ENCODE data around the gene ADAR. TPM values are rescaled to one million over a fixed set of nuclear protein-coding genes. Genes with fewer than 3 reads are reported as not detected.

ADAR gene
- total and polyA plus RNA-seq, 2 donors: 59.1 to 72.1 TPM

DNA sequence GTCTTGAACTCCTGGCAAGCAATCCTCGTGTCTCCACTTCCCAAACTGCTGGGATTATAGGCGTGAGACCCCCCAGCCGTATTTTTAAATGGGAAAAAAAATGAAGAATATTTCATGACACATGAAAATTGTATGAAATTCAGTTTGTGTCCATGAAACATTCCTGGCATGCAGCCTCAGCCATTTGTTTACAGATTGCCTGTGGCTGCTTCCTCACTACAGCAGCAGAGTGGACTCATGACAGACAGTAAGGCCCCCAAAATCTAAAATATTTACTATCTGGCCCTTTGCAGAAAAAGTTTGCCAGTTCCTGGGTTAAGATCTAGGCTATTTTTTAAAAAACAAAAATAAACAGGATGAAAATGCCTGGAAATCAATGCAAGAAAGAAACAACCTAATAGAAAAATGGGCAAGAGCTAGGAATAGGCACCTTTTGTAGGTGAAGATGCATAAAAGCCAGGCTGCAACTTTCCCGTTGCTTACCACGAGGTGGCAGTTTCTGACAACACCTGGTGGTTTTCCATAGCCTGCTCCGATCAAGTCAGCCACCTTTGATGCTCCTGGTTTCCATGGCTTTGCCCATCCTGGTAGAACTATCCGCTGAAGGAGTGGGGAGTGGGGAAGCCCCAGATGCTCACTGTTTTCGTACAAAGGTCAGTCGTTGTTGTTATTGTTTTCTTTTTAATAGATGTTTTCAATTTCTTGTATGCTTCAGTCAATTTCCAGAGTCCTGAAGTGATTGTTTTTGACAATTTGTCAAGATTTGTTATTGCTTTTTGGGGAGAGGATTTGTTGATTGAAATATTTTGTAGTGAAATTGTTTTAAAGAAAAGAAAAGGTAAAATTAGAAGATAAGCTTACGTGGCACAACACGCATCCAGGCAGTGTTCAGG lies 73.8 kb downstream of the ADAR start:
- no peak overlapping the region for H3K4me3 ChIP-seq (ENCODE audit: low read depth, low read length)
- no peak overlapping the region for H3K27ac ChIP-seq (ENCODE audit: low read depth)
- H3K4me1 ChIP-seq (ENCODE audit: insufficient read depth): no peaks in the 10 kb centered on the region
- WGBS: 56% methylated on average over 11 of the region's 11 CpGs
- no peak for DNase-seq (ENCODE audit: extremely low spot score)
- no peaks in the 10 kb centered on the region for H3K36me3 ChIP-seq (ENCODE audit: insufficient read depth)

Other genes with a start within 250 kb of the ADAR start
- gene IL6R, start 202.8 kb downstream of the ADAR start, total RNA-seq: 8.1 TPM
- 6.5 TPM for gene IL6R, start 202.8 kb downstream of the ADAR start, polyA plus RNA-seq
- gene TDRD10, start 106.0 kb downstream of the ADAR start, total RNA-seq: 1.4 TPM
- 4.1 TPM for gene TDRD10, start 106.0 kb downstream of the ADAR start, polyA plus RNA-seq
- gene SHE, start 105.8 kb downstream of the ADAR start, total RNA-seq: 17.7 TPM
- 15.3 TPM for gene SHE, start 105.8 kb downstream of the ADAR start, polyA plus RNA-seq
- 12.7 TPM for gene UBE2Q1, start 49.5 kb downstream of the ADAR start, total RNA-seq
- 39.1 TPM for gene UBE2Q1, start 49.5 kb downstream of the ADAR start, polyA plus RNA-seq
- 0.21 TPM for gene CHRNB2, start 40.4 kb downstream of the ADAR start, total RNA-seq
- 0.33 TPM for gene CHRNB2, start 40.4 kb downstream of the ADAR start, polyA plus RNA-seq

Data from urinary bladder (tissue), 4 donors.